HepG2 (cell line): ENCODE data around the gene AJM1. TPM values are rescaled to one million over a fixed set of nuclear protein-coding genes. Genes with fewer than 3 reads are reported as not detected.

Experiments
- ADNP ChIP-seq: sonication (generic); formaldehyde crosslinking; IDR thresholded peaks from 2 replicates; pipeline ENCODE4 v1.4.0; 2020; ENCODE audit warnings: missing genetic modification reagents
- BCL6 ChIP-seq: IDR thresholded peaks from 2 replicates; pipeline ENCODE4 v1.6.1; 2016; ENCODE audit warnings: missing genetic modification reagents, missing compliant biosample characterization
- ESRRA ChIP-seq: sonication (generic); formaldehyde crosslinking; IDR thresholded peaks from 2 replicates; pipeline ENCODE4 v1.5.1; 2020; ENCODE audit warnings: mild to moderate bottlenecking, low read depth, missing genetic modification reagents
- GATAD1 ChIP-seq: IDR thresholded peaks from 2 replicates; pipeline ENCODE4 v1.6.1; 2016; ENCODE audit warnings: missing genetic modification reagents, missing compliant biosample characterization
- GLI4 ChIP-seq: sonication (generic); formaldehyde crosslinking; IDR thresholded peaks from 2 replicates; pipeline ENCODE4 v1.5.1; 2020; ENCODE audit warnings: missing genetic modification reagents, mild to moderate bottlenecking, moderate library complexity, borderline replicate concordance
- RFXAP ChIP-seq: sonication (generic); formaldehyde crosslinking; IDR thresholded peaks from 2 replicates; pipeline ENCODE4 v1.4.0; 2020; ENCODE audit warnings: missing genetic modification reagents, borderline replicate concordance
- SNAPC2 ChIP-seq: sonication (generic); formaldehyde crosslinking; IDR thresholded peaks from 2 replicates; pipeline ENCODE4 v1.8.1; 2022; ENCODE audit warnings: mild to moderate bottlenecking, missing genetic modification reagents
- ZNF136 ChIP-seq: sonication (generic); formaldehyde crosslinking; IDR thresholded peaks from 2 replicates; pipeline ENCODE4 v1.8.1; 2022; ENCODE audit warnings: low read depth, mild to moderate bottlenecking, moderate library complexity, missing genetic modification reagents
- ZNF274 ChIP-seq: sonication (generic); formaldehyde crosslinking; IDR thresholded peaks from 2 replicates; pipeline ENCODE4 v1.5.1; 2020; ENCODE audit warnings: mild to moderate bottlenecking, missing genetic modification reagents
- ZNF337 ChIP-seq: sonication (generic); formaldehyde crosslinking; IDR thresholded peaks from 2 replicates; pipeline ENCODE4 v1.5.1; 2020; ENCODE audit warnings: missing genetic modification reagents, low read depth, mild to moderate bottlenecking, borderline replicate concordance
- ZNF616 ChIP-seq: sonication (generic); formaldehyde crosslinking; IDR thresholded peaks from 2 replicates; pipeline ENCODE4 v1.5.0; 2020; ENCODE audit warnings: low read depth, mild to moderate bottlenecking, missing genetic modification reagents
- ZNF773 ChIP-seq: sonication (generic); formaldehyde crosslinking; IDR thresholded peaks from 2 replicates; pipeline ENCODE4 v1.4.0; 2020; ENCODE audit warnings: missing genetic modification reagents, borderline replicate concordance
- ZNF788 ChIP-seq: sonication (generic); formaldehyde crosslinking; IDR thresholded peaks from 2 replicates; pipeline ENCODE4 v1.5.0; 2020; ENCODE audit warnings: mild to moderate bottlenecking, missing genetic modification reagents, borderline replicate concordance
- ZNF800 ChIP-seq: sonication (generic); formaldehyde crosslinking; IDR thresholded peaks from 2 replicates; pipeline ENCODE4 v1.4.0; 2020; ENCODE audit warnings: missing genetic modification reagents
- polyA plus RNA-seq, 8 experiments: library from polyadenylated mRNA; depleted of rRNA in 3 of 8; stranded (reverse) in 7 of 8; unstranded in 1 of 8; fragments of >200 nt; fragmentation: Illumina TruSeq in 4 of 8; extraction: Trizol in 4 of 8; gene quantifications; 2 replicates each; pipeline versions ENCODE4 v1.2.1 to v1.2.3, GENCODE V29; 2011 to 2016; ENCODE audit warnings: low read depth in 4 of 8, missing spikeins in 1 of 8, mixed read lengths in 1 of 8; ENCODE audit not compliant: insufficient read depth in 1 of 8
- total RNA-seq, 5 experiments: library from RNA; depleted of rRNA; stranded (reverse); fragments of >200 nt; fragmentation: Illumina TruSeq; extraction: Trizol; gene quantifications; 2 replicates each; pipeline ENCODE4 v1.2.3, GENCODE V29; 2016; ENCODE audit warnings: low read depth in 1 of 5
- TF ChIP-seq, protein P1 (sequence below): sonication (generic); formaldehyde crosslinking; IDR thresholded peaks from 2 replicates; pipeline ENCODE4 v1.4.0; 2020; ENCODE audit warnings: missing genetic modification reagents, borderline replicate concordance
- TF ChIP-seq, protein P2 (sequence below): IDR thresholded peaks from 2 replicates; pipeline ENCODE4 v1.6.1; 2016; ENCODE audit warnings: missing compliant biosample characterization, missing genetic modification reagents, borderline replicate concordance
- TF ChIP-seq, protein P3 (sequence below): sonication (generic); formaldehyde crosslinking; IDR thresholded peaks from 2 replicates; pipeline ENCODE4 v1.4.0; 2020; ENCODE audit warnings: missing genetic modification reagents
- TF ChIP-seq, protein P4 (sequence below): IDR thresholded peaks from 2 replicates; pipeline ENCODE4 v1.6.1; 2012; ENCODE audit warnings: inconsistent platforms

AJM1 gene
- total and polyA plus RNA-seq, 2 of the 13 experiments (the other 11 are each of a cell fraction or from before 2014, with no cell fraction given): 1.1 to 1.2 TPM

GRCh38 chr9:136885950-136886578 is 43.8 kb downstream of the AJM1 start, which contains the start of gene TRAF2 (continued):
- TF ChIP-seq, protein P1, sequence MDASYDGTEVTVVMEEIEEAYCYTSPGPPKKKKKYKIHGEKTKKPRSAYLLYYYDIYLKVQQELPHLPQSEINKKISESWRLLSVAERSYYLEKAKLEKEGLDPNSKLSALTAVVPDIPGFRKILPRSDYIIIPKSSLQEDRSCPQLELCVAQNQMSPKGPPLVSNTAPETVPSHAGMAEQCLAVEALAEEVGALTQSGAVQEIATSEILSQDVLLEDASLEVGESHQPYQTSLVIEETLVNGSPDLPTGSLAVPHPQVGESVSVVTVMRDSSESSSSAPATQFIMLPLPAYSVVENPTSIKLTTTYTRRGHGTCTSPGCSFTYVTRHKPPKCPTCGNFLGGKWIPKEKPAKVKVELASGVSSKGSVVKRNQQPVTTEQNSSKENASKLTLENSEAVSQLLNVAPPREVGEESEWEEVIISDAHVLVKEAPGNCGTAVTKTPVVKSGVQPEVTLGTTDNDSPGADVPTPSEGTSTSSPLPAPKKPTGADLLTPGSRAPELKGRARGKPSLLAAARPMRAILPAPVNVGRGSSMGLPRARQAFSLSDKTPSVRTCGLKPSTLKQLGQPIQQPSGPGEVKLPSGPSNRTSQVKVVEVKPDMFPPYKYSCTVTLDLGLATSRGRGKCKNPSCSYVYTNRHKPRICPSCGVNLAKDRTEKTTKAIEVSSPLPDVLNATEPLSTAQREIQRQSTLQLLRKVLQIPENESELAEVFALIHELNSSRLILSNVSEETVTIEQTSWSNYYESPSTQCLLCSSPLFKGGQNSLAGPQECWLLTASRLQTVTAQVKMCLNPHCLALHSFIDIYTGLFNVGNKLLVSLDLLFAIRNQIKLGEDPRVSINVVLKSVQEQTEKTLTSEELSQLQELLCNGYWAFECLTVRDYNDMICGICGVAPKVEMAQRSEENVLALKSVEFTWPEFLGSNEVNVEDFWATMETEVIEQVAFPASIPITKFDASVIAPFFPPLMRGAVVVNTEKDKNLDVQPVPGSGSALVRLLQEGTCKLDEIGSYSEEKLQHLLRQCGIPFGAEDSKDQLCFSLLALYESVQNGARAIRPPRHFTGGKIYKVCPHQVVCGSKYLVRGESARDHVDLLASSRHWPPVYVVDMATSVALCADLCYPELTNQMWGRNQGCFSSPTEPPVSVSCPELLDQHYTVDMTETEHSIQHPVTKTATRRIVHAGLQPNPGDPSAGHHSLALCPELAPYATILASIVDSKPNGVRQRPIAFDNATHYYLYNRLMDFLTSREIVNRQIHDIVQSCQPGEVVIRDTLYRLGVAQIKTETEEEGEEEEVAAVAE (CRISPR knock-in tag): no peak
- TF ChIP-seq ZNF788 (0 out of 2 replicates have a peak, but pooled peaks have one; percentile 14), RFXAP (CRISPR knock-in tag) (peak; percentile 20; the same call in 1 of the 2 replicates), ADNP (CRISPR knock-in tag) (no peak), ZNF616 (peak; percentile 88; the same call in 1 of the 2 replicates), ESRRA (peak; percentile 24; the same call in 1 of the 2 replicates), ZNF773 (CRISPR knock-in tag) (peak; percentile 36; the same call in 1 of the 2 replicates), ZNF274 (peak; percentile 59; the same call in 1 of the 2 replicates), SNAPC2 (CRISPR knock-in tag) (no peak), BCL6 (CRISPR knock-in tag) (peak; percentile 31; the same call in 1 of the 2 replicates), GLI4 (CRISPR knock-in tag) (0 out of 2 replicates have a peak, but pooled peaks have one; percentile 43), ZNF136 (CRISPR knock-in tag) (0 out of 2 replicates have a peak, but pooled peaks have one; percentile 35), ZNF800 (CRISPR knock-in tag) (peak; percentile 87; the same call in 1 of the 2 replicates), GATAD1 (CRISPR knock-in tag) (peak; percentile 60), ZNF337 (CRISPR knock-in tag) (no peak)
- TF ChIP-seq, protein P2, sequence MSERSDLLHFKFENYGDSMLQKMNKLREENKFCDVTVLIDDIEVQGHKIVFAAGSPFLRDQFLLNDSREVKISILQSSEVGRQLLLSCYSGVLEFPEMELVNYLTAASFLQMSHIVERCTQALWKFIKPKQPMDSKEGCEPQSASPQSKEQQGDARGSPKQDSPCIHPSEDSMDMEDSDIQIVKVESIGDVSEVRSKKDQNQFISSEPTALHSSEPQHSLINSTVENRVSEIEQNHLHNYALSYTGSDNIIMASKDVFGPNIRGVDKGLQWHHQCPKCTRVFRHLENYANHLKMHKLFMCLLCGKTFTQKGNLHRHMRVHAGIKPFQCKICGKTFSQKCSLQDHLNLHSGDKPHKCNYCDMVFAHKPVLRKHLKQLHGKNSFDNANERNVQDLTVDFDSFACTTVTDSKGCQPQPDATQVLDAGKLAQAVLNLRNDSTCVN (CRISPR knock-in tag): peak; percentile 55; the same call in 1 of the 2 replicates
- TF ChIP-seq, protein P3, sequence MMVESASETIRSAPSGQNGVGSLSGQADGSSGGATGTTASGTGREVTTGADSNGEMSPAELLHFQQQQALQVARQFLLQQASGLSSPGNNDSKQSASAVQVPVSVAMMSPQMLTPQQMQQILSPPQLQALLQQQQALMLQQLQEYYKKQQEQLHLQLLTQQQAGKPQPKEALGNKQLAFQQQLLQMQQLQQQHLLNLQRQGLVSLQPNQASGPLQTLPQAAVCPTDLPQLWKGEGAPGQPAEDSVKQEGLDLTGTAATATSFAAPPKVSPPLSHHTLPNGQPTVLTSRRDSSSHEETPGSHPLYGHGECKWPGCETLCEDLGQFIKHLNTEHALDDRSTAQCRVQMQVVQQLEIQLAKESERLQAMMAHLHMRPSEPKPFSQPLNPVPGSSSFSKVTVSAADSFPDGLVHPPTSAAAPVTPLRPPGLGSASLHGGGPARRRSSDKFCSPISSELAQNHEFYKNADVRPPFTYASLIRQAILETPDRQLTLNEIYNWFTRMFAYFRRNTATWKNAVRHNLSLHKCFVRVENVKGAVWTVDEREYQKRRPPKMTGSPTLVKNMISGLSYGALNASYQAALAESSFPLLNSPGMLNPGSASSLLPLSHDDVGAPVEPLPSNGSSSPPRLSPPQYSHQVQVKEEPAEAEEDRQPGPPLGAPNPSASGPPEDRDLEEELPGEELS (CRISPR knock-in tag): peak; percentile 36; the same call in 1 of the 2 replicates
- TF ChIP-seq, protein P4, sequence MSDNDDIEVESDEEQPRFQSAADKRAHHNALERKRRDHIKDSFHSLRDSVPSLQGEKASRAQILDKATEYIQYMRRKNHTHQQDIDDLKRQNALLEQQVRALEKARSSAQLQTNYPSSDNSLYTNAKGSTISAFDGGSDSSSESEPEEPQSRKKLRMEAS: peak; percentile 73
